HCT116 (cell line): ENCODE measurements around the gene SNX9. TPM values are rescaled to one million over a fixed set of nuclear protein-coding genes. Genes with fewer than 3 reads are reported as not detected.
A peak's percentile ranks its signal among the peaks of the same experiment; 100 is the strongest.

Source experiments
- ATAC-seq: fragments of 200-7000 bp; cut with Tn5 transposase; 2 replicates; pipeline ENCODE4 v1.9.1; 2020; ENCODE audit warnings: mild to moderate bottlenecking, moderate library complexity
- BruUV-seq: library from RNA; stranded (reverse); fragments of 400-500 nt; replicated peaks from 2 replicates; lab custom pipeline; 2021; lab: Mats Ljungman, UMichigan
- CTCF ChIA-PET: fragments of 300-600 bp; sonication (Branson Sonifier 250); formaldehyde crosslinking; loops from one replicate; lab custom pipeline; 2021; ENCODE audit warnings: antibody characterized with exemption; lab: Charles Lee
- POLR2A ChIA-PET: fragments of 300-600, 350-600 bp; sonication (Branson Sonifier 250); formaldehyde crosslinking; loops from one replicate; lab custom pipeline; 2021; ENCODE audit warnings: antibody characterized with exemption; lab: Charles Lee
- RAD21 ChIA-PET, 2 experiments: fragments of 300-600 bp; sonication (Branson Sonifier 250); formaldehyde crosslinking; loops; one replicate each; lab custom pipeline; 2023; ENCODE audit warnings: low total read pairs in 2 of 2; ENCODE audit not compliant: uncharacterized antibody in 2 of 2, unreplicated experiment in 2 of 2, low non-redundant PET in 1 of 2; lab: Charles Lee
- DNase-seq: peaks from one replicate; pipeline ENCODE4 v3.0.0-alpha.2; 2010; ENCODE audit warnings: low read depth, low spot score
- H2AFZ ChIP-seq: fragments of 200-600 bp; shearing (Covaris generic), sonication (generic); 2 replicates; pipeline ENCODE4 v1.6.1; 2017; ENCODE audit warnings: low read depth, mixed run types, mixed read lengths, antibody characterized with exemption, low read length; ENCODE audit not compliant: poor library complexity, severe bottlenecking
- H3K27ac ChIP-seq: 2 replicates; pipeline ENCODE4 v1.5.1; 2012; ENCODE audit warnings: low read depth, low read length
- H3K27me3 ChIP-seq: fragments of 200-600 bp; sonication (generic); 2 replicates; pipeline ENCODE4 v1.6.1; 2016; ENCODE audit warnings: mixed run types, low read length, mixed read lengths; ENCODE audit not compliant: insufficient read depth
- H3K36me3 ChIP-seq, 2 experiments: fragments of 200-500 bp in 1 of 2; fragments of 200-600 bp in 1 of 2; sonication (Bioruptor generic) in 1 of 2; sonication (generic) in 1 of 2; 2 replicates each; pipeline versions ENCODE4 v1.5.1 to v1.6.1; 2014 to 2016; ENCODE audit warnings: low read length in 2 of 2, inconsistent platforms in 1 of 2, mixed read lengths in 1 of 2, mixed run types in 1 of 2; ENCODE audit not compliant: insufficient read depth in 2 of 2, control insufficient read depth in 1 of 2
- H3K4me1 ChIP-seq, 2 experiments: fragments of 200-600 bp in 1 of 2; sonication (generic) in 1 of 2; 2 replicates each; pipeline versions ENCODE4 v1.5.1 to v1.6.1; 2012 to 2017; ENCODE audit warnings: low read length in 2 of 2, inconsistent platforms in 1 of 2, mild to moderate bottlenecking in 1 of 2, mixed read lengths in 1 of 2, mixed run types in 1 of 2, moderate library complexity in 1 of 2; ENCODE audit not compliant: insufficient read depth in 2 of 2, control insufficient read depth in 1 of 2
- H3K4me2 ChIP-seq: fragments of 200-600 bp; sonication (generic); 2 replicates; pipeline ENCODE4 v1.6.1; 2017; ENCODE audit warnings: mixed run types, low read length, mixed read lengths
- H3K4me3 ChIP-seq, 2 experiments: fragments of 200-600 bp in 1 of 2; sonication (generic) in 1 of 2; replicated peaks in 1 of 2; 2 replicates each; pipeline ENCODE4 v1.5.1; 2011 to 2016; ENCODE audit warnings: low read length in 2 of 2, control low read depth in 1 of 2, low read depth in 1 of 2, mild to moderate bottlenecking in 1 of 2, mixed read lengths in 1 of 2, mixed run types in 1 of 2
- H3K79me2 ChIP-seq: fragments of 200-600 bp; sonication (generic); 2 replicates; pipeline ENCODE4 v1.6.1; 2017; ENCODE audit warnings: mild to moderate bottlenecking, mixed run types, low read length, moderate library complexity, mixed read lengths; ENCODE audit not compliant: insufficient read depth
- H3K9ac ChIP-seq: fragments of 200-600 bp; sonication (generic); 2 replicates; pipeline ENCODE4 v1.6.1; 2016; ENCODE audit warnings: low read length, mixed read lengths
- H3K9me2 ChIP-seq: fragments of 200-600 bp; sonication (generic), shearing (Covaris generic); 2 replicates; pipeline ENCODE4 v1.6.1; 2017; ENCODE audit warnings: mixed run types, mild to moderate bottlenecking, moderate library complexity; ENCODE audit not compliant: insufficient read depth
- H3K9me3 ChIP-seq, 2 experiments: fragments of 200-500 bp in 1 of 2; fragments of 200-600 bp in 1 of 2; sonication (Bioruptor generic) in 1 of 2; sonication (generic) in 1 of 2; 2 replicates each; pipeline ENCODE4 v1.6.1; 2014 to 2017; ENCODE audit warnings: low read length in 2 of 2, mixed read lengths in 2 of 2, inconsistent platforms in 1 of 2, low read depth in 1 of 2, mild to moderate bottlenecking in 1 of 2, mixed run types in 1 of 2, moderate library complexity in 1 of 2; ENCODE audit not compliant: control insufficient read depth in 1 of 2, insufficient read depth in 1 of 2
- H4K20me1 ChIP-seq: fragments of 200-600 bp; sonication (generic), shearing (Covaris generic); 2 replicates; pipeline ENCODE4 v1.6.1; 2017; ENCODE audit warnings: mixed run types, mild to moderate bottlenecking, moderate library complexity; ENCODE audit not compliant: insufficient read depth
- CEBPB ChIP-seq: IDR thresholded peaks from 2 replicates; pipeline ENCODE4 v1.6.1; 2012; ENCODE audit warnings: low read depth
- ELF1 ChIP-seq: IDR thresholded peaks from 2 replicates; pipeline ENCODE4 v1.6.1; 2012; ENCODE audit warnings: low read depth, borderline replicate concordance
- FOSL1 ChIP-seq: IDR thresholded peaks from 2 replicates; pipeline ENCODE4 v1.6.1; 2012; ENCODE audit warnings: low read depth
- POLR2A ChIP-seq: IDR thresholded peaks from 2 replicates; pipeline ENCODE4 v1.7.0; 2011; ENCODE audit warnings: borderline replicate concordance; ENCODE audit not compliant: insufficient read depth, insufficient read length; ENCODE audit errors: extremely low read depth
- POLR2AphosphoS5 ChIP-seq: IDR thresholded peaks from 2 replicates; pipeline ENCODE4 v1.6.1; 2011; ENCODE audit warnings: mild to moderate bottlenecking, low read depth, low read length, moderate library complexity
- RAD21 ChIP-seq: IDR thresholded peaks from 2 replicates; pipeline ENCODE4 v1.6.1; 2012; ENCODE audit warnings: low read depth, mild to moderate bottlenecking
- SP1 ChIP-seq: IDR thresholded peaks from 2 replicates; pipeline ENCODE4 v1.6.1; 2012; ENCODE audit warnings: low read depth
- SRF ChIP-seq: IDR thresholded peaks from 2 replicates; pipeline ENCODE4 v1.6.1; 2012; ENCODE audit warnings: low read depth
- intact Hi-C: fragments of 100-400 bp; cut with micrococcal nuclease; formaldehyde crosslinking; loops from 2 replicates; pipeline ENCODE4 v1.10.0; 2022
- total RNA-seq: library from RNA; stranded (reverse); gene quantifications from one replicate; pipeline ENCODE4 v1.2.1, GENCODE V29; 2021; ENCODE audit not compliant: unreplicated experiment
- TF ChIP-seq, protein P1 (sequence below), 3 experiments: fragments of 200-600 bp in 1 of 3; sonication (generic) in 1 of 3; IDR thresholded peaks in 2 of 3; conservative IDR thresholded peaks in 1 of 3; 2 replicates each; pipeline ENCODE4 v1.5.1; 2012 to 2017; ENCODE audit warnings: low read depth in 2 of 3, low read length in 2 of 3, antibody characterized with exemption in 1 of 3, borderline replicate concordance in 1 of 3, control low read depth in 1 of 3, mild to moderate bottlenecking in 1 of 3, mixed read lengths in 1 of 3, mixed run types in 1 of 3, moderate library complexity in 1 of 3; ENCODE audit not compliant: insufficient read depth in 1 of 3
- TF ChIP-seq, protein P2 (sequence below): IDR thresholded peaks from 2 replicates; pipeline ENCODE4 v1.6.1; 2012

SNX9 gene
- total RNA-seq, 1 experiment from 2014 or later = 42.5 TPM

DNA sequence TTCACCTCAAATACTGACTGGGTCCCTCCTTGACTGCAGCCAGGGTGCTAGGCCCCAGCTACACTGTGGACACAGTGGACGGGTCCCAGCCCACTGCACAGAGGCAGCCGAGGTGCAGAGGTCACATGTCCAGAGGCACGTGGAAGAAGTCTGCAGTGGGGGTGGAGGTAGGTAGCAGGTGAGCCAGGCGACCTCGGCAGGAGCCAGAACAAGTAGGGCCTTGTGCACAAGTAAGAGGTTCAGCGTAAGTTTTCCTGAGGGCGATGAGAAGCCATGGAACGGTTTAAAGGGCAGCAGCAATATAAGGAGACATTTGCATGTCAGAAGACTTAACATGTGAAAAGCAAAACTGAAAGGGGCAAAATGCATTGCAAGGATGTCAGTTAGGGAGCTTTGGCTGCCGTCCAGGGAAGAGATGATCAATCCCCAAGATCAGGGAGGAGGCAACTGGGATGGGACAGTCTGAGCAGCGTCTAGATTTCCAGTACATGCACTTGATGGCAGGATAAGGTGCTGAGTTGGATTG is 49.7 kb upstream of the SNX9 start:
- CTCF ChIA-PET = no interaction called here
- BruUV-seq = no TSS peak
- no peak overlapping the region for H2AFZ ChIP-seq
- H3K36me3 ChIP-seq = no peaks in the 10 kb centered on the region
- no peaks in the 10 kb centered on the region for H3K79me2 ChIP-seq
- H3K9me2 ChIP-seq = no peaks in the 10 kb centered on the region
- no peaks in the 10 kb centered on the region for H3K9me3 ChIP-seq
- TF ChIP-seq FOSL1 (no peak), ELF1 (no peak), POLR2AphosphoS5 (no peak), CEBPB (no peak)
- TF ChIP-seq, all 23 proteins: peak for 0
- peaks cover 0 to 21% of the 10 kb centered on the region in 2 experiments; a peak in 2 of 4 replicates for H3K4me1 ChIP-seq
- intact Hi-C loops = no loop called here
- H3K27ac ChIP-seq = no peak overlapping the region
- H4K20me1 ChIP-seq = no peaks in the 10 kb centered on the region
- ChIA-PET POLR2A (no interaction called here), RAD21 (no interaction called here)
- H3K9ac ChIP-seq = no peak overlapping the region
- no peak overlapping the region for H3K4me3 ChIP-seq
- H3K27me3 ChIP-seq = no peaks in the 10 kb centered on the region
- H3K4me2 ChIP-seq = no peak overlapping the region
- no peak for ATAC-seq
- DNase-seq = no peak

DNA sequence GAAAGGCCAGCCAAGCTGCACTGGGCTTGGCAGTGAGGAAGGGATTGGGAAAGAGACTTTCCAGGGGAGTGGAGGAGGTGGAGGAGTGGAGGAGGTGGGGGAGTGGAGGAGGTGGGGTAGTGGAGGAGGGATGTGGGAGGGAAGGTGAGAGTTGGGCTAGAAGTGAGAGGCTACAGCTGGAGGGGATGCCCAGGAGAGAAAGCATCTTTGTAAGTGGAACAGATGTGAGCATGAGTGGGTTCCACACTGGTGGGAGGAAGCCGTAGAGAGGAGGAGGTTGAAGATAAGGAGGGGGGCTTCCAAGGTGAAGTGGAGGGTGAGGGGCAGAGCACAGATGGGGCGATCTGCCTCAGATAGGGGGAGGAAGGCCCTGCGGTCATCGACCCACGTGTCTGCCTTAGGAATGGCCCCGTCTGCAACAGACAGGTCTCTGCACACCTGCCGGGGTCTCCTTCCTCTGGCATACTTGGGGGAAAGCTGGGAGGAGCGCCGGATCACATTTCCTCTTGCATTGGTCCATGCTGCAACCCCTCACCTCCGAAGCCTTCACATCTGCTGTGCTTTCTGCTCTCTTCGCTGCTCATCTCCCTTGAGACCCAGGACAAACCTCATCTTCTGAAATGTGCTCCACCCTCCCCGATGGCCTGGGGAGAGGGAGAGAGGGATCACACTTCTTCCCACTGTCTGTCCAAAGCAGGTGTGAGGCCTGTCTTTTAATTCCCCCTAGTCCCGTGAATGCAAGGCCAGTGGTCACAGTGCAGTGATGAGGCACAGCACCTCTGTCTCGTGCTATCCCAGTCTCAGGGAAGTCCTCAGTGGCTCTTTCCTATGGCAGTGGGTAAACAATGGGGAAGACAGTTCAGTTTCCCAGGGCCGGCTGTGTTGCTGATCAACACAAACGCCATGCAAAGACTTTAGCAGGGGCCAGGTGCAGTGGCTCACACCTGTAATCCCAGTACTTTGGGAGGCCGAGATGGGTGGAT is 48.6 kb upstream of the SNX9 start:
- no peaks in the 10 kb centered on the region for H3K36me3 ChIP-seq
- no peaks in the 10 kb centered on the region for H3K79me2 ChIP-seq
- no peak overlapping the region for H2AFZ ChIP-seq
- RAD21 ChIA-PET = no interaction called here
- POLR2A ChIA-PET = no interaction called here
- H3K9ac ChIP-seq = no peak overlapping the region
- H3K9me3 ChIP-seq = no peaks in the 10 kb centered on the region
- H3K4me3 ChIP-seq = no peak overlapping the region
- CTCF ChIA-PET = no interaction called here
- H3K27ac ChIP-seq = no peak overlapping the region; the same call in 1 of the 2 replicates
- peaks cover 0 to 21% of the 10 kb centered on the region in 2 experiments; a peak in 2 of 4 replicates for H3K4me1 ChIP-seq
- no peak overlapping the region for H3K4me2 ChIP-seq
- peak; percentile 61 for ATAC-seq
- no peak for DNase-seq
- no peaks in the 10 kb centered on the region for H3K9me2 ChIP-seq
- BruUV-seq = no TSS peak
- TF ChIP-seq SRF (no peak), RAD21 (no peak), SP1 (no peak), ELF1 (no peak), POLR2A (no peak), CEBPB (no peak)
- TF ChIP-seq, protein P1, sequence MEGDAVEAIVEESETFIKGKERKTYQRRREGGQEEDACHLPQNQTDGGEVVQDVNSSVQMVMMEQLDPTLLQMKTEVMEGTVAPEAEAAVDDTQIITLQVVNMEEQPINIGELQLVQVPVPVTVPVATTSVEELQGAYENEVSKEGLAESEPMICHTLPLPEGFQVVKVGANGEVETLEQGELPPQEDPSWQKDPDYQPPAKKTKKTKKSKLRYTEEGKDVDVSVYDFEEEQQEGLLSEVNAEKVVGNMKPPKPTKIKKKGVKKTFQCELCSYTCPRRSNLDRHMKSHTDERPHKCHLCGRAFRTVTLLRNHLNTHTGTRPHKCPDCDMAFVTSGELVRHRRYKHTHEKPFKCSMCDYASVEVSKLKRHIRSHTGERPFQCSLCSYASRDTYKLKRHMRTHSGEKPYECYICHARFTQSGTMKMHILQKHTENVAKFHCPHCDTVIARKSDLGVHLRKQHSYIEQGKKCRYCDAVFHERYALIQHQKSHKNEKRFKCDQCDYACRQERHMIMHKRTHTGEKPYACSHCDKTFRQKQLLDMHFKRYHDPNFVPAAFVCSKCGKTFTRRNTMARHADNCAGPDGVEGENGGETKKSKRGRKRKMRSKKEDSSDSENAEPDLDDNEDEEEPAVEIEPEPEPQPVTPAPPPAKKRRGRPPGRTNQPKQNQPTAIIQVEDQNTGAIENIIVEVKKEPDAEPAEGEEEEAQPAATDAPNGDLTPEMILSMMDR (IDR thresholded peaks at IDR 0.05 in 2 of 3, conservative IDR thresholded peaks at IDR 0.05 in 1 of 3; ENCODE audit: borderline replicate concordance in 1 of 3, insufficient read depth in 1 of 3, low read depth in 2 of 3, low read length in 2 of 3) = no peak
- TF ChIP-seq, protein P2, sequence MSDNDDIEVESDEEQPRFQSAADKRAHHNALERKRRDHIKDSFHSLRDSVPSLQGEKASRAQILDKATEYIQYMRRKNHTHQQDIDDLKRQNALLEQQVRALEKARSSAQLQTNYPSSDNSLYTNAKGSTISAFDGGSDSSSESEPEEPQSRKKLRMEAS = no peak
- H3K27me3 ChIP-seq = no peaks in the 10 kb centered on the region
- H4K20me1 ChIP-seq = no peaks in the 10 kb centered on the region
- intact Hi-C loops = no loop called here
